HepG2 (cell line): ENCODE data around the gene LRRC45. TPM values are rescaled to one million over a fixed set of nuclear protein-coding genes. Genes with fewer than 3 reads are reported as not detected.

ENCODE experiments used
- FIP1L1 ChIP-seq: fragments of 200-400 bp; formaldehyde crosslinking; IDR thresholded peaks from 2 replicates; pipeline ENCODE4 v1.6.1; 2018; ENCODE audit warnings: low read depth, mild to moderate bottlenecking, low read length, moderate library complexity, borderline replicate concordance; ENCODE audit not compliant: insufficient read depth
- KLF6 ChIP-seq: IDR thresholded peaks from 2 replicates; pipeline ENCODE4 v1.8.0; 2016; ENCODE audit warnings: missing biosample characterization, missing genetic modification reagents
- MAZ ChIP-seq, 2 experiments: sonication (generic) in 1 of 2; formaldehyde crosslinking in 1 of 2; IDR thresholded peaks; 2 replicates each; pipeline versions ENCODE4 v1.5.0 to v1.6.1; 2012 to 2020; ENCODE audit warnings: low read depth in 2 of 2, mild to moderate bottlenecking in 2 of 2, borderline replicate concordance in 1 of 2, improper control_type of control experiment in 1 of 2, low read length in 1 of 2, missing genetic modification reagents in 1 of 2, moderate library complexity in 1 of 2
- NFE2 ChIP-seq: sonication (generic); formaldehyde crosslinking; IDR thresholded peaks from 2 replicates; pipeline ENCODE4 v1.4.0; 2020; ENCODE audit warnings: missing genetic modification reagents
- NFE2L2 ChIP-seq: fragments of 150-350 bp; IDR thresholded peaks from 2 replicates; pipeline ENCODE4 v1.6.1; 2014; ENCODE audit warnings: low read length
- POLR2G ChIP-seq: fragments of 200-400 bp; formaldehyde crosslinking; IDR thresholded peaks from 2 replicates; pipeline ENCODE4 v1.6.1; 2018; ENCODE audit warnings: mild to moderate bottlenecking, low read depth, low read length, moderate library complexity
- PRDM15 ChIP-seq: sonication (generic); formaldehyde crosslinking; IDR thresholded peaks from 2 replicates; pipeline ENCODE4 v1.4.0; 2020; ENCODE audit warnings: missing genetic modification reagents
- REXO4 ChIP-seq: sonication (generic); formaldehyde crosslinking; IDR thresholded peaks from 2 replicates; pipeline ENCODE4 v1.8.0; 2022; ENCODE audit warnings: missing genetic modification reagents, mild to moderate bottlenecking, borderline replicate concordance
- SIN3B ChIP-seq: fragments of 150-350 bp; IDR thresholded peaks from 2 replicates; pipeline ENCODE4 v1.6.1; 2014; ENCODE audit warnings: low read length
- ZBTB26 ChIP-seq: IDR thresholded peaks from 2 replicates; pipeline ENCODE4 v1.6.1; 2016; ENCODE audit warnings: missing compliant biosample characterization, missing genetic modification reagents, borderline replicate concordance
- ZFP37 ChIP-seq: sonication (generic); formaldehyde crosslinking; IDR thresholded peaks from 2 replicates; pipeline ENCODE4 v1.4.0; 2020; ENCODE audit warnings: missing genetic modification reagents, borderline replicate concordance
- ZNF260 ChIP-seq: sonication (generic); formaldehyde crosslinking; IDR thresholded peaks from 2 replicates; pipeline ENCODE4 v1.4.0; 2020; ENCODE audit warnings: missing genetic modification reagents, low read depth, mild to moderate bottlenecking, borderline replicate concordance
- ZNF407 ChIP-seq: sonication (generic); formaldehyde crosslinking; IDR thresholded peaks from one replicate; pipeline ENCODE4 v1.5.1; 2020; ENCODE audit warnings: mild to moderate bottlenecking, missing genetic modification reagents; ENCODE audit errors: not compliant biosample characterization
- ZNF550 ChIP-seq: sonication (generic); formaldehyde crosslinking; IDR thresholded peaks from 2 replicates; pipeline ENCODE4 v1.4.0; 2020; ENCODE audit warnings: mild to moderate bottlenecking, missing genetic modification reagents, borderline replicate concordance
- ZNF672 ChIP-seq: sonication (generic); formaldehyde crosslinking; IDR thresholded peaks from 2 replicates; pipeline ENCODE4 v1.8.1; 2022; ENCODE audit warnings: missing genetic modification reagents
- polyA plus RNA-seq, 8 experiments: library from polyadenylated mRNA; depleted of rRNA in 3 of 8; stranded (reverse) in 7 of 8; unstranded in 1 of 8; fragments of >200 nt; fragmentation: Illumina TruSeq in 4 of 8; extraction: Trizol in 4 of 8; gene quantifications; 2 replicates each; pipeline versions ENCODE4 v1.2.1 to v1.2.3, GENCODE V29; 2011 to 2016; ENCODE audit warnings: low read depth in 4 of 8, missing spikeins in 1 of 8, mixed read lengths in 1 of 8; ENCODE audit not compliant: insufficient read depth in 1 of 8
- total RNA-seq, 5 experiments: library from RNA; depleted of rRNA; stranded (reverse); fragments of >200 nt; fragmentation: Illumina TruSeq; extraction: Trizol; gene quantifications; 2 replicates each; pipeline ENCODE4 v1.2.3, GENCODE V29; 2016; ENCODE audit warnings: low read depth in 1 of 5

The LRRC45 gene
- total and polyA plus RNA-seq, 2 of the 13 experiments (the other 11 are each of a cell fraction or from before 2014, with no cell fraction given): 11.6 to 48.1 TPM

GRCh38 chr17:82018152-82018988, 4.7 kb upstream of the LRRC45 start (continued):
- no peak for TF ChIP-seq ZNF407 (CRISPR knock-in tag)
- TF ChIP-seq NFE2L2: no peak
- TF ChIP-seq ZNF550 (CRISPR knock-in tag): no peak
- TF ChIP-seq ZFP37 (CRISPR knock-in tag): no peak
- TF ChIP-seq KLF6 (CRISPR knock-in tag): no peak
- TF ChIP-seq REXO4 (CRISPR knock-in tag): no peak
- TF ChIP-seq PRDM15 (CRISPR knock-in tag): no peak; the same call in 1 of the 2 replicates
- no peak for TF ChIP-seq SIN3B
- TF ChIP-seq ZBTB26 (CRISPR knock-in tag): no peak
- no peak for TF ChIP-seq MAZ (IDR thresholded peaks at IDR 0.05; ENCODE audit: borderline replicate concordance, low read depth, low read length)
- peak; percentile 61; the same call in 1 of the 2 replicates for TF ChIP-seq MAZ (CRISPR knock-in tag; IDR thresholded peaks at IDR 0.05; ENCODE audit: low read depth)
- no peak for TF ChIP-seq ZNF672 (CRISPR knock-in tag)
- TF ChIP-seq FIP1L1: no peak
- TF ChIP-seq NFE2 (CRISPR knock-in tag): no peak
- 0 out of 2 replicates have a peak, but pooled peaks have one; percentile 64 for TF ChIP-seq ZNF260 (CRISPR knock-in tag)
- TF ChIP-seq POLR2G: peak; percentile 27
